Measurements from ENCODE around the gene STX8. TPM values are rescaled to one million over a fixed set of nuclear protein-coding genes. Genes with fewer than 3 reads are reported as not detected.

Gene STX8
- total RNA-seq, 1 experiment from 2014 or later, result 38.8 TPM

GRCh38 chr17:9286434-9286833 is 289.2 kb downstream of the STX8 start:
- TF ChIP-seq EZH2 (IDR thresholded peaks at IDR 0.05), result no peak
- no peak for TF ChIP-seq YY1 (IDR thresholded peaks at IDR 0.05; ENCODE audit: extremely low read depth, insufficient replicate concordance, low read depth, low read length)
- no peak for TF ChIP-seq SRF (IDR thresholded peaks at IDR 0.05; ENCODE audit: low read depth)
- TF ChIP-seq ZFX (IDR thresholded peaks at IDR 0.05), result no peak
- no peak for TF ChIP-seq POLR2A (IDR thresholded peaks at IDR 0.05; ENCODE audit: borderline replicate concordance, extremely low read depth, insufficient read depth, insufficient read length)
- TF ChIP-seq POLR2AphosphoS5 (IDR thresholded peaks at IDR 0.05; ENCODE audit: low read depth, low read length), result no peak
- no peak for TF ChIP-seq SP1 (IDR thresholded peaks at IDR 0.05; ENCODE audit: low read depth)
- no peak for TF ChIP-seq ZNF274 (IDR thresholded peaks at IDR 0.05; ENCODE audit: low read depth, low read length)
- no peak for TF ChIP-seq EZH2phosphoT487 (IDR thresholded peaks at IDR 0.05; ENCODE audit: borderline replicate concordance)
- TF ChIP-seq RAD21 (IDR thresholded peaks at IDR 0.05; ENCODE audit: low read depth), result no peak
- TF ChIP-seq TCF7L2 (IDR thresholded peaks at IDR 0.05; ENCODE audit: borderline replicate concordance, extremely low read depth, insufficient read depth, insufficient read length), result no peak
- no peak for TF ChIP-seq ZBTB33 (IDR thresholded peaks at IDR 0.05; ENCODE audit: extremely low read depth, insufficient replicate concordance, low read length)
- TF ChIP-seq CBX3 (IDR thresholded peaks at IDR 0.05; ENCODE audit: low read depth), result no peak
- no peak for TF ChIP-seq CTCF (IDR thresholded peaks at IDR 0.05 in 2 of 3, conservative IDR thresholded peaks at IDR 0.05 in 1 of 3; ENCODE audit: borderline replicate concordance in 1 of 3, insufficient read depth in 1 of 3, low read depth in 2 of 3, low read length in 2 of 3)
- TF ChIP-seq JUND (IDR thresholded peaks at IDR 0.05), result no peak
- no TSS peak for BruUV-seq (replicated peaks)
- POLR2A ChIA-PET, result no interaction called here
- no peaks in the 10 kb centered on the region for H4K20me1 ChIP-seq (ENCODE audit: insufficient read depth)
- DNase-seq (ENCODE audit: low read depth, low spot score) (no peak), ATAC-seq (no peak)
- H3K9ac ChIP-seq (ENCODE audit: low read length), result no peak overlapping the region
- H3K9me2 ChIP-seq (ENCODE audit: insufficient read depth), result no peaks in the 10 kb centered on the region
- CTCF ChIA-PET, result no interaction called here
- H3K79me2 ChIP-seq (ENCODE audit: insufficient read depth, low read length), result no peaks in the 10 kb centered on the region
- H3K4me2 ChIP-seq (ENCODE audit: low read length), result no peak overlapping the region
- H3K4me3 ChIP-seq (replicated peaks in 1 of 2; ENCODE audit: low read depth in 1 of 2, low read length in 2 of 2), result no peak overlapping the region
- intact Hi-C loops (cut with micrococcal nuclease), result no loop called here
- RAD21 ChIA-PET (ENCODE audit: low non-redundant PET in 1 of 2, low total read pairs in 2 of 2, uncharacterized antibody in 2 of 2, unreplicated experiment in 2 of 2), result no interaction called here
- peaks cover 0 to 8% of the 10 kb centered on the region in 2 experiments; a peak in 1 of 4 replicates for H3K4me1 ChIP-seq (ENCODE audit: control insufficient read depth in 1 of 2, insufficient read depth in 2 of 2, low read length in 2 of 2)
- no peaks in the 10 kb centered on the region for H3K27me3 ChIP-seq (ENCODE audit: insufficient read depth, low read length)
- no peaks in the 10 kb centered on the region for H3K36me3 ChIP-seq (ENCODE audit: control insufficient read depth in 1 of 2, insufficient read depth in 2 of 2, low read length in 2 of 2)
- H3K9me3 ChIP-seq (ENCODE audit: control insufficient read depth in 1 of 2, insufficient read depth in 1 of 2, low read depth in 1 of 2, low read length in 2 of 2), result no peaks in the 10 kb centered on the region
- H2AFZ ChIP-seq (ENCODE audit: low read depth, low read length, poor library complexity, severe bottlenecking), result no peak overlapping the region
- H3K27ac ChIP-seq (ENCODE audit: low read depth, low read length), result no peak overlapping the region
